Fibroblast of lung (primary cell): ENCODE data around the gene CLCN4. TPM values are rescaled to one million over a fixed set of nuclear protein-coding genes. Genes with fewer than 3 reads are reported as not detected.

Source experiments
- DNase-seq, 2 donors: peaks; one replicate each; pipeline versions ENCODE4 v3.0.0 to v3.0.0-alpha.2; 2010; ENCODE audit warnings: low read depth in 2 of 2
- H2AFZ ChIP-seq: 2 replicates; pipeline ENCODE4 v1.5.1; 2012; ENCODE audit warnings: low read length, control low read depth, inconsistent platforms
- H3K27ac ChIP-seq: 2 replicates; pipeline ENCODE4 v1.5.1; 2011; ENCODE audit warnings: low read length, control low read depth; ENCODE audit not compliant: insufficient read depth
- H3K27me3 ChIP-seq: 2 replicates; pipeline ENCODE4 v1.5.1; 2011; ENCODE audit warnings: mild to moderate bottlenecking, low read length; ENCODE audit not compliant: control insufficient read depth, insufficient read depth
- H3K36me3 ChIP-seq: 2 replicates; pipeline ENCODE4 v1.5.1; 2011; ENCODE audit warnings: low read length; ENCODE audit not compliant: control insufficient read depth, insufficient read depth
- H3K4me1 ChIP-seq: 2 replicates; pipeline ENCODE4 v1.5.1; 2011; ENCODE audit warnings: low read length; ENCODE audit not compliant: control insufficient read depth, insufficient read depth; ENCODE audit errors: extremely low read depth
- H3K4me2 ChIP-seq: 2 replicates; pipeline ENCODE4 v1.5.1; 2011; ENCODE audit warnings: low read length, control low read depth; ENCODE audit not compliant: insufficient read depth; ENCODE audit errors: extremely low read depth
- H3K4me3 ChIP-seq, 4 experiments: fragments of 200-600 bp in 1 of 4; sonication (generic) in 1 of 4; replicated peaks in 1 of 4; 2 replicates each; pipeline ENCODE4 v1.5.1; 2011 to 2016; ENCODE audit warnings: low read length in 4 of 4, low read depth in 3 of 4, mild to moderate bottlenecking in 3 of 4, control low read depth in 2 of 4, inconsistent platforms in 1 of 4, mixed read lengths in 1 of 4; ENCODE audit not compliant: insufficient read depth in 1 of 4; ENCODE audit errors: control extremely low read depth in 1 of 4
- H3K79me2 ChIP-seq: 2 replicates; pipeline ENCODE4 v1.5.1; 2012; ENCODE audit warnings: mild to moderate bottlenecking, low read length, inconsistent platforms; ENCODE audit not compliant: control insufficient read depth, insufficient read depth
- H3K9ac ChIP-seq: 2 replicates; pipeline ENCODE4 v1.5.1; 2011; ENCODE audit warnings: mild to moderate bottlenecking, low read length, control low read depth; ENCODE audit not compliant: insufficient read depth
- H3K9me3 ChIP-seq: 2 replicates; pipeline ENCODE4 v1.5.1; 2012; ENCODE audit warnings: low read depth, low read length; ENCODE audit not compliant: control insufficient read depth, insufficient read depth
- H4K20me1 ChIP-seq: 2 replicates; pipeline ENCODE4 v1.5.1; 2011; ENCODE audit warnings: low read length; ENCODE audit not compliant: control insufficient read depth, insufficient read depth; ENCODE audit errors: extremely low read depth
- CTCF ChIP-seq, 2 donors: IDR thresholded peaks in 1 of 2; conservative IDR thresholded peaks in 1 of 2; 1 replicate in 1 of 2; 2 replicates in 1 of 2; pipeline ENCODE4 v1.5.1; 2011 to 2012; ENCODE audit warnings: low read length in 2 of 2, control low read depth in 1 of 2, inconsistent platforms in 1 of 2, low read depth in 1 of 2, mild to moderate bottlenecking in 1 of 2
- EZH2 ChIP-seq: IDR thresholded peaks from 2 replicates; pipeline ENCODE4 v1.5.1; 2012; ENCODE audit warnings: low read length, control low read depth, mild to moderate bottlenecking; ENCODE audit errors: missing control alignments
- polyA plus RNA-seq, 2 donors: library from polyadenylated mRNA; depleted of rRNA in 1 of 2; stranded (reverse) in 1 of 2; unstranded in 1 of 2; fragments of >200 nt; gene quantifications; 2 replicates each; pipeline ENCODE4 v1.2.1, GENCODE V29; 2011 to 2012; ENCODE audit warnings: missing spikeins in 1 of 2
- total RNA-seq: library from RNA; depleted of rRNA; stranded (reverse); fragments of >200 nt; gene quantifications from 2 replicates; pipeline ENCODE4 v1.2.1, GENCODE V29; 2014

Gene CLCN4
- total and polyA plus RNA-seq, 2 donors (not counting 1 experiment from before 2014, with no cell fraction given) = 0.70 to 4.0 TPM

DNA sequence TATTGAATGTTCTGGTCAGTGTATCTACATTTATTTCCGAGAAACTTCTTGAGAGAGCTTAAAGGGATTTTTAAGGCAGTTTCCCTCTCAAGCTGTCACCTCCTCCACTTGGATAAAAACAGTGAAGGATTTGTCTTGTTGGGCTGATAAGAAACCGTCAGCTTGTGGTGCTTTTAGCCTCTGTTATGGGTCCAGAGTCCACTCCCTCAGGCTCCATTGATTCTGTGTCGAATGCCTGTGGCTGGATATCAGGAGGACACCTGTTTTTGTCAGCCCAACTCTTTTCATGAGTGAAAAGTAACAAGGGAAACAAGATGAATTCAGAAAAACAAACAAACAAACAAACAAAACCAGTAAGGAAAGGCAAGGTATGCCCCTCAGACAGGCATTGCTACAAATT, 12.4 kb downstream of the CLCN4 start:
- no peaks in the 10 kb centered on the region for H3K4me1 ChIP-seq
- H3K4me2 ChIP-seq = no peak overlapping the region
- no peaks in the 10 kb centered on the region for H3K36me3 ChIP-seq
- H3K9me3 ChIP-seq = no peaks in the 10 kb centered on the region
- no peaks in the 10 kb centered on the region for H3K79me2 ChIP-seq
- TF ChIP-seq CTCF (conservative IDR thresholded peaks at IDR 0.05 in 1 of 2, IDR thresholded peaks at IDR 0.05 in 1 of 2; ENCODE audit: low read depth in 1 of 2, low read length in 2 of 2) (no peak), EZH2 (no peak)
- H3K27me3 ChIP-seq = no peaks in the 10 kb centered on the region
- no peak overlapping the region for H3K9ac ChIP-seq
- no peak overlapping the region for H3K27ac ChIP-seq
- no peaks in the 10 kb centered on the region for H4K20me1 ChIP-seq
- no peak for DNase-seq
- no peak overlapping the region for H2AFZ ChIP-seq
- no peak overlapping the region for H3K4me3 ChIP-seq

GRCh38 chrX:10171249-10171648, 14.5 kb downstream of the CLCN4 start:
- TF ChIP-seq CTCF (conservative IDR thresholded peaks at IDR 0.05 in 1 of 2, IDR thresholded peaks at IDR 0.05 in 1 of 2; ENCODE audit: low read depth in 1 of 2, low read length in 2 of 2) = no peak
- no peak for TF ChIP-seq EZH2
- H2AFZ ChIP-seq = no peak overlapping the region

GRCh38 chrX:10172877-10173276, 16.1 kb downstream of the CLCN4 start:
- H3K4me1 ChIP-seq = peaks cover 10% of the 10 kb centered on the region
- no peak overlapping the region for H3K27ac ChIP-seq

More at GRCh38 chrX:10171249-10171648, 14.5 kb downstream of the CLCN4 start:
- Histone ChIP-seq H3K27ac (no peak overlapping the region), H4K20me1 (no peaks in the 10 kb centered on the region), H3K79me2 (no peaks in the 10 kb centered on the region), H3K4me3 (no peak overlapping the region), H3K9ac (no peak overlapping the region), H3K4me2 (no peak overlapping the region), H3K36me3 (no peaks in the 10 kb centered on the region), H3K27me3 (no peaks in the 10 kb centered on the region), H3K9me3 (no peaks in the 10 kb centered on the region), H3K4me1 (peaks cover 10% of the 10 kb centered on the region)
- DNase-seq = no peak

More at GRCh38 chrX:10172877-10173276, 16.1 kb downstream of the CLCN4 start:
- H2AFZ ChIP-seq = no peak overlapping the region
- no peaks in the 10 kb centered on the region for H3K27me3 ChIP-seq
- peak in 1 of 2 donors; percentile 15 for DNase-seq
- no peak for TF ChIP-seq EZH2
- TF ChIP-seq CTCF (conservative IDR thresholded peaks at IDR 0.05 in 1 of 2, IDR thresholded peaks at IDR 0.05 in 1 of 2; ENCODE audit: low read depth in 1 of 2, low read length in 2 of 2) = no peak
- no peaks in the 10 kb centered on the region for H3K79me2 ChIP-seq
- H4K20me1 ChIP-seq = no peaks in the 10 kb centered on the region
- no peak overlapping the region for H3K4me3 ChIP-seq
- no peak overlapping the region for H3K9ac ChIP-seq
- no peaks in the 10 kb centered on the region for H3K36me3 ChIP-seq
- H3K4me2 ChIP-seq = peak overlapping the region; percentile 45
- H3K9me3 ChIP-seq = no peaks in the 10 kb centered on the region
